Measurements from ENCODE around the gene OR10C1.
A peak's percentile ranks its signal among the peaks of the same experiment; 100 is the strongest.
"Not testable (repeated sequence)": the region's sequence is repeated elsewhere in the genome, so short reads cannot be mapped to it uniquely, and the experiment has no call there.

The OR10C1 gene

GRCh38 chr6:29424168-29424567 lies 14.9 kb upstream of the OR10C1 start:
- no peak overlapping the region for H3K4me3 ChIP-seq (ENCODE audit: low read depth, low read length)
- no peak for DNase-seq (ENCODE audit: low read depth)
- no peak for TF ChIP-seq CTCF (IDR thresholded peaks at IDR 0.05; ENCODE audit: low read depth, low read length)
- no peak for TF ChIP-seq MAX (IDR thresholded peaks at IDR 0.05; ENCODE audit: low read depth, low read length)
- no peak for TF ChIP-seq POLR2A (IDR thresholded peaks at IDR 0.05; ENCODE audit: extremely low read depth, insufficient read length)
- TF ChIP-seq MYC (IDR thresholded peaks at IDR 0.05; ENCODE audit: low read depth, low read length), result no peak

GRCh38 chr6:29424575-29424974 lies 14.5 kb upstream of the OR10C1 start:
- TF ChIP-seq MYC (IDR thresholded peaks at IDR 0.05; ENCODE audit: low read depth, low read length), result no peak
- TF ChIP-seq POLR2A (IDR thresholded peaks at IDR 0.05; ENCODE audit: extremely low read depth, insufficient read length), result no peak
- DNase-seq (ENCODE audit: low read depth), result peak; percentile 4
- no peak overlapping the region for H3K4me3 ChIP-seq (ENCODE audit: low read depth, low read length)

GRCh38 chr6:29425075-29425474 lies 14.0 kb upstream of the OR10C1 start:
- DNase-seq (ENCODE audit: low read depth), result no peak
- no peak for TF ChIP-seq MYC (IDR thresholded peaks at IDR 0.05; ENCODE audit: low read depth, low read length)
- H3K4me3 ChIP-seq (ENCODE audit: low read depth, low read length), result no peak overlapping the region

- no peak overlapping the region for H3K4me3 ChIP-seq (ENCODE audit: low read depth, low read length)
- no peak for TF ChIP-seq POLR2A (IDR thresholded peaks at IDR 0.05; ENCODE audit: extremely low read depth, insufficient read length)
- no peak for TF ChIP-seq CTCF (IDR thresholded peaks at IDR 0.05; ENCODE audit: low read depth, low read length)
- TF ChIP-seq MAX (IDR thresholded peaks at IDR 0.05; ENCODE audit: low read depth, low read length), result no peak
- no peak for TF ChIP-seq MYC (IDR thresholded peaks at IDR 0.05; ENCODE audit: low read depth, low read length)
- peak; percentile 7 for DNase-seq (ENCODE audit: low read depth)
Observed at GRCh38 chr6:29426654-29427053, 12.5 kb upstream of the OR10C1 start.

GRCh38 chr6:29436730-29437129 lies 2.4 kb upstream of the OR10C1 start:
- not testable (repeated sequence) for H3K4me3 ChIP-seq (ENCODE audit: low read depth, low read length); DNase-seq (ENCODE audit: low read depth)

GRCh38 chr6:29442719-29443118 lies 3.6 kb downstream of the OR10C1 start:
- TF ChIP-seq CTCF (IDR thresholded peaks at IDR 0.05; ENCODE audit: low read depth, low read length), result no peak
- no peak for TF ChIP-seq MYC (IDR thresholded peaks at IDR 0.05; ENCODE audit: low read depth, low read length)
- no peak for TF ChIP-seq POLR2A (IDR thresholded peaks at IDR 0.05; ENCODE audit: extremely low read depth, insufficient read length)
- DNase-seq (ENCODE audit: low read depth), result no peak
- no peak overlapping the region for H3K4me3 ChIP-seq (ENCODE audit: low read depth, low read length)

- not testable (repeated sequence) for H3K4me3 ChIP-seq (ENCODE audit: low read depth, low read length); DNase-seq (ENCODE audit: low read depth)
Observed at GRCh38 chr6:29444031-29444430, 4.9 kb downstream of the OR10C1 start.

GRCh38 chr6:29447670-29448069 lies 8.6 kb downstream of the OR10C1 start:
- no peak overlapping the region for H3K4me3 ChIP-seq (ENCODE audit: low read depth, low read length)
- TF ChIP-seq POLR2A (IDR thresholded peaks at IDR 0.05; ENCODE audit: extremely low read depth, insufficient read length), result no peak
- TF ChIP-seq MAX (IDR thresholded peaks at IDR 0.05; ENCODE audit: low read depth, low read length), result no peak
- TF ChIP-seq MYC (IDR thresholded peaks at IDR 0.05; ENCODE audit: low read depth, low read length), result no peak
- no peak for TF ChIP-seq CTCF (IDR thresholded peaks at IDR 0.05; ENCODE audit: low read depth, low read length)
- no peak for DNase-seq (ENCODE audit: low read depth)

All from NB4 (cell line).